Activated CD8-positive, alpha-beta T cell treated with anti-CD3 and anti-CD28 coated beads, Interleukin-2, amount 10 ng/mL, durations not matched to agents 7 days and 5 days (primary cell): ENCODE results near the gene DSCAML1. TPM values are rescaled to one million over a fixed set of nuclear protein-coding genes. Genes with fewer than 3 reads are reported as not detected.

Experiments
- ATAC-seq: fragments of 150-1000 bp; cut with Tn5 transposase; one replicate; pipeline ENCODE4 v1.10.0; 2021; ENCODE audit warnings: moderate library complexity
- CTCF ChIA-PET: fragments of 350-600 bp; sonication (Branson Sonifier 250); formaldehyde crosslinking; loops from one replicate; lab custom pipeline; 2021; ENCODE audit warnings: antibody characterized with exemption; lab: Charles Lee
- POLR2A ChIA-PET: fragments of 350-600 bp; sonication (Branson Sonifier 250); formaldehyde crosslinking; loops from one replicate; lab custom pipeline; 2021; ENCODE audit warnings: antibody characterized with exemption; lab: Charles Lee
- DNase-seq: peaks from one replicate; pipeline ENCODE4 v3.0.0-alpha.2; 2020
- H3K27ac Mint-ChIP-seq: one replicate; pipeline ENCODE4 v1.8.0; 2021; ENCODE audit warnings: mild to moderate bottlenecking, mixed read lengths
- H3K27me3 Mint-ChIP-seq: one replicate; pipeline ENCODE4 v1.8.0; 2021; ENCODE audit warnings: low read depth, mixed read lengths
- H3K36me3 Mint-ChIP-seq: one replicate; pipeline ENCODE4 v1.8.0; 2021; ENCODE audit warnings: low read depth, mixed read lengths
- H3K4me1 Mint-ChIP-seq: one replicate; pipeline ENCODE4 v1.8.0; 2021; ENCODE audit warnings: low read depth, mixed read lengths
- H3K4me3 Mint-ChIP-seq: one replicate; pipeline ENCODE4 v1.8.0; 2021; ENCODE audit warnings: mild to moderate bottlenecking, mixed read lengths
- H3K9me3 Mint-ChIP-seq: one replicate; pipeline ENCODE4 v1.8.0; 2022; ENCODE audit warnings: mixed read lengths; ENCODE audit not compliant: insufficient read depth
- total RNA-seq, 2 experiments: library from RNA; stranded (reverse); gene quantifications; one replicate each; pipeline ENCODE4 v1.2.3, GENCODE V29; 2021

Gene DSCAML1
- total RNA-seq, 2 experiments from 2014 or later: 0.16 to 0.37 TPM

DNA sequence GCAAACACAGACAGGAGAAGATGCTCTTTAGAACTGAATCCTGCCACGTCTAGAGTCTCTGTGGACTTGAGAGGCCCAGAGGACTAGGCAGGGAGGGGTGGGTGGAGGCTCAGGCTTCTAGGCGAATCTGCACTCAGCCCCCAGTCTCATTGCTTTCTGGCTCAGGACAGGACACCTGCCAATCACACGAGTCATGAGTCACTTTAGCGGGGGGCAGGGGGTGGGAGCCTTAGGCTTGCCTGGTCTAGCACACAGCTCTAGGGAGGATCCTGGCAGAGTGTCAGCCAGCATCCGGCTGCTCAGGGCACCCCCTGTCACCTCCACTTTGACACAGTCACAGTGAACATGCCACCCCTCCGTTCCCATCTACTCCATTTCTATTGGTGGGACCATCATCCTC lies 301.7 kb downstream of the DSCAML1 start:
- POLR2A ChIA-PET: no interaction called here
- Mint-ChIP-seq H3K27me3 (peaks cover 10% of the 10 kb centered on the region), H3K27ac (no peak overlapping the region), H3K4me1 (no peaks in the 10 kb centered on the region), H3K36me3 (no peaks in the 10 kb centered on the region), H3K4me3 (no peak overlapping the region), H3K9me3 (no peaks in the 10 kb centered on the region)
- CTCF ChIA-PET: interaction anchor here (0.9 to 1.1 kb wide), 2 partner anchors 70 to 658 kb away, joined by 3 read pairs; no protein-coding TSS in a partner anchor
- ATAC-seq (no peak), DNase-seq (no peak)

DNA sequence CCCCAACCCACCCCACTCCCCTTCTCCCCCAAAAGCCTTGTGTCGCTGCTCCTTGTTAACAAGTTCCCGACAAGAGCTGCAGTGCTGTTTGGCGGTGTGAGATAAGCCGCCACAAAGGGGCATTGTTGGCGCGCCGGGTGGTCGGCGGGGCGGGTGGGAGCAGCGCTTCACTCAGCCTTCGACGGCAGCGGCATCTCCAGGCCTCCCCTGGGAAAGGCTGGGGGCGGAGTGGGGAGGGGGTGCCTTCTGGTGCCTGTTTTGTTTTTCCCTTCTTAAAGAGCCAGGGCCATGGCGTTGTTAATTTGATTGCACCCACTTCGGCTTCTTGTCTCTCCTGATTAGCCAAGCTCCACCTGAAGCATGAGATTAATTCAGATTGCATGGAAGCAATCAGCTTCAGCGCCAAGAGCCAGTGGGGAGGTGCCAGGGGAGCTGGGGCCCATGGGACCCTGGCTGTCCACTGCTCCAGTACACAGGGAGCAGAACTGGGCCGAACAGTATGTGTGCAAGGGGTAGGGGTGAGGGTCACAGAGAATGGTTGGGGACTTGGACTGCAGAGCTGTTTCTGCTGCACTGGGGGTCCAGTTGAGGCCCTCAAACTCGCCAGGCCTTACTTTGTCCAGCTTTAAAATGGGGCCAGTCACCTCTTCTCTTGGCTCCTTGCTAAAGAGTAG lies 304.3 kb downstream of the DSCAML1 start:
- DNase-seq (no peak), ATAC-seq (no peak)
- no peak overlapping the region for H3K4me3 Mint-ChIP-seq
- no peaks in the 10 kb centered on the region for H3K4me1 Mint-ChIP-seq
- CTCF ChIA-PET: no interaction called here
- peaks cover 20% of the 10 kb centered on the region for H3K27me3 Mint-ChIP-seq
- POLR2A ChIA-PET: no interaction called here
- no peak overlapping the region for H3K27ac Mint-ChIP-seq
- no peaks in the 10 kb centered on the region for H3K36me3 Mint-ChIP-seq
- no peaks in the 10 kb centered on the region for H3K9me3 Mint-ChIP-seq

DNA sequence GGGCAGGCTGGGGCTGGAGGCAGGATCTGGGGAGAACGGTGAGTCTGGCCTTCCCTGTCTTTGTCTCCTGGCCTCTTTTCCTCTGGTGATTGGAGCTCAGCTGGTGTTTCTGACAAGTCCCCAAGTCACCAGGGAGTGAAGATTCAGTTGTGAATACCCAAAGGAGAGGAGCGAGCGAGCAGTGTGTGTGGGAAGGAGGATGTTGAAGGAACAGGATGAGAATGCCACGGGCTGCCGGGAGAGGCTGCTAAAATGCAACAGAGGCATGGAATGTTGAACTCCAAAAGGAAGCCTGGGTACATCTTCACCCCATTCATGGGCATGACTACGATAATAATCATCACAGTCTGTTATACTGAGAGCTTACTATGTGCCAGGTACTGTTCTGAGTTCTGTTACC lies 306.1 kb downstream of the DSCAML1 start:
- Mint-ChIP-seq H3K4me1 (no peaks in the 10 kb centered on the region), H3K27ac (no peak overlapping the region), H3K9me3 (no peaks in the 10 kb centered on the region), H3K4me3 (no peak overlapping the region), H3K36me3 (no peaks in the 10 kb centered on the region), H3K27me3 (peaks cover 20% of the 10 kb centered on the region)
- ChIA-PET POLR2A (interaction anchor here (0.5 kb wide), 1 partner anchor 105 kb away, joined by 4 read pairs; no protein-coding TSS in a partner anchor), CTCF (no interaction called here)
- ATAC-seq: no peak
- no peak for DNase-seq

- no peaks in the 10 kb centered on the region for H3K9me3 Mint-ChIP-seq
- CTCF ChIA-PET: no interaction called here
- no peak overlapping the region for H3K27ac Mint-ChIP-seq
- H3K27me3 Mint-ChIP-seq: peaks cover 20% of the 10 kb centered on the region
- ATAC-seq (no peak), DNase-seq (no peak)
- POLR2A ChIA-PET: interaction anchor here (0.5 kb wide), 1 partner anchor 106 kb away, joined by 4 read pairs; no protein-coding TSS in a partner anchor
- no peak overlapping the region for H3K4me3 Mint-ChIP-seq
- no peaks in the 10 kb centered on the region for H3K36me3 Mint-ChIP-seq
- no peaks in the 10 kb centered on the region for H3K4me1 Mint-ChIP-seq
These were observed 306.9 kb downstream of the DSCAML1 start for GRCh38 chr11:117489999-117490679.

DNA sequence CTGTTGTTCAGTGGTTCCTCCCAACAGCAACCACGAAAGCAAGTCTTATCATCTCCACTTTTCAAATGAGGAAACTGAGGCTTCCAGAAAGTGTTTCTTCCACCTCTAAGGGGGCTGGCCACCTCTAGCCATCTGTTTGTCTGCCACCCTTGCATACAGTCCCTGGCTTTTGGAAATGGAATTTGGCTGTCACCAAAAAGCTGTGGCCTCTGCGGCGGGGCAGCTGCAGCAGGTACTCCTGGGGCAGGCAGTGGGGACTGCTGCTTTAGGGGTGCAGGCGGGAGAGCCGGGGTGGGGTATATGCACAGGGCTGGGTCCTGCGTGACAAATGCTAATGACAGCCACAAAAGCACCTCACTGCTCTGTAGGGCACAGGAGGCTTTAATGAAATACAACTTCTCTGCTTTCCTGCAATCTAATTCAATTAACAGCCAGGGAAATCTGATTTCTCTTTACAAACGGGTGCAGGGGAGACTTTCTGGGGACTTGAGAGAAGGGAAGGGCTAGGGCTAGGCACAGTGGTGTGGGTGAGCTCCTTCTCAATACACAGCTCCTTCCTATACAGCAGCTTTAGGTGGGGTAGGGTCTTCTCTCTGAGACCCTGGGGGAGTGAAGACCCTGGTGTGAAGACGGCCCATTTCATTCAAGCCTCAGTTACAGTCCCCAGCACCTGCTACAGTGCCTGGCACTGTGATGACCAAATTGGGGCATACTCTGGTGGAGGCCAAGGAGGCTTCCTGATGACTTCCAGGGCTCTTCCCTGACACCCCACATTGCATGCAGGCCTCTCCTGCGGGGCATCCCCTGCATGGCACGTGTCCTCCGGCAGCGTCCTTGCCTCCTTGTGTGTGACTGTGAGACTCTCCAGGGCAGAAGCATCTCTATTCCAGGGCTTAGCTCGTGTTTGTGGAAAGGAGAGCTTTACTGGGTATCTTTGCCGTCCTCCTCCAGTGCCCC lies 307.7 kb downstream of the DSCAML1 start:
- Mint-ChIP-seq H3K27ac (no peak overlapping the region), H3K4me1 (no peaks in the 10 kb centered on the region), H3K4me3 (no peak overlapping the region), H3K9me3 (no peaks in the 10 kb centered on the region), H3K27me3 (peaks cover 16% of the 10 kb centered on the region), H3K36me3 (no peaks in the 10 kb centered on the region)
- POLR2A ChIA-PET: no interaction called here
- DNase-seq: no peak
- CTCF ChIA-PET: no interaction called here
- ATAC-seq: no peak

GRCh38 chr11:117486059-117486458 lies 311.0 kb downstream of the DSCAML1 start:
- H3K27ac Mint-ChIP-seq: no peak overlapping the region
- H3K36me3 Mint-ChIP-seq: no peaks in the 10 kb centered on the region
- no peaks in the 10 kb centered on the region for H3K4me1 Mint-ChIP-seq
- no peak for ATAC-seq
- DNase-seq: no peak
- no peak overlapping the region for H3K4me3 Mint-ChIP-seq
- H3K27me3 Mint-ChIP-seq: peaks cover 14% of the 10 kb centered on the region
- ChIA-PET CTCF (interaction anchor here (1.6 kb wide), 1 partner anchor 60 kb away, joined by 5 read pairs; no protein-coding TSS in a partner anchor), POLR2A (no interaction called here)
- H3K9me3 Mint-ChIP-seq: no peaks in the 10 kb centered on the region

- H3K36me3 Mint-ChIP-seq: no peaks in the 10 kb centered on the region
- no peak overlapping the region for H3K27ac Mint-ChIP-seq
- H3K4me3 Mint-ChIP-seq: no peak overlapping the region
- POLR2A ChIA-PET: no interaction called here
- H3K9me3 Mint-ChIP-seq: no peaks in the 10 kb centered on the region
- H3K4me1 Mint-ChIP-seq: no peaks in the 10 kb centered on the region
- CTCF ChIA-PET: no interaction called here
- ATAC-seq (no peak), DNase-seq (no peak)
- H3K27me3 Mint-ChIP-seq: peaks cover 5% of the 10 kb centered on the region
These were observed 312.9 kb downstream of the DSCAML1 start for GRCh38 chr11:117484156-117484555.

- ATAC-seq (no peak), DNase-seq (no peak)
- Mint-ChIP-seq H3K9me3 (no peaks in the 10 kb centered on the region), H3K27me3 (peaks cover 2% of the 10 kb centered on the region), H3K4me1 (no peaks in the 10 kb centered on the region), H3K27ac (no peak overlapping the region), H3K36me3 (no peaks in the 10 kb centered on the region), H3K4me3 (no peak overlapping the region)
- ChIA-PET CTCF (no interaction called here), POLR2A (no interaction called here)
These were observed 313.6 kb downstream of the DSCAML1 start for GRCh38 chr11:117483372-117483771.

DNA sequence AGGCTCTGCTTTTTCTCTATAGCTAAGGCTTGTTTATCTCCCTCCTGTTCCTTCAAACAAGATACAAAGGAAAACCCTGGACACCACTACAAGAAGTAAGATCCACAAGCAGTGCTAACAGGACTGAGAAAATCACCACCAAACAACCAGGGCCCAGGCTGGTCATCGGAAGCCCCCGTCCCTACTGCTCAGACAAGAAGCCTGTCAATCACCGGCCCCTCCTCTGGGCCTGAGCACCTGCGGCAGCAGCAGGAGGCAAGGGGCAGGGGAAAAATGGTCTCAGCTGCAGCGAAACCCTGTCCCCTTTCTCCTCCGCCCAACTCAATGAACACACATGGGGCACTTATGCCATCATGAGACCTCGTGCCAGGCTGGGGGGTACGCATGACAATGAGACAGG lies 314.1 kb downstream of the DSCAML1 start:
- Mint-ChIP-seq H3K4me3 (no peak overlapping the region), H3K27ac (no peak overlapping the region), H3K4me1 (no peaks in the 10 kb centered on the region), H3K27me3 (no peaks in the 10 kb centered on the region), H3K9me3 (no peaks in the 10 kb centered on the region), H3K36me3 (no peaks in the 10 kb centered on the region)
- DNase-seq: no peak
- CTCF ChIA-PET: no interaction called here
- POLR2A ChIA-PET: no interaction called here
- no peak for ATAC-seq

DNA sequence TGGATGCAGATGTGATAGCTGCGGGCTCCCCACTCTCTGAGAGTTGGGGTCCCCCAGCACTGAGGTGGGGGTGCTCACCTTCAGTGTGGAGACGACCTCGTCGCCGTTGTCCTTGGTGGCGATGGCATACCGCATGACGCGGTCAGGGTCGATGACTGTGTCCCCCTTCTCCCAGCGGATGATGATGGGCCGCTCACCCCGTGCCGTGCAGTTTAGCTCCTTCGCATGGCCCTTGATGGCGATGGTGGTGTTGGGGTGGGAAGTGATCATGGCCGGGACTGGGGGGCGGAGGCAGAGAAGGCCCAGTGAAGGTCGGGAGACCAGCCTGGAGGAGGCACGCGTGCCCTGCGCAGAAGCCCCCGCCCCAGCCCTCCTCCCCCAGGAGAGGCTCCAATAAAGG lies 315.1 kb downstream of the DSCAML1 start:
- CTCF ChIA-PET: no interaction called here
- H3K4me3 Mint-ChIP-seq: no peak overlapping the region

DNA sequence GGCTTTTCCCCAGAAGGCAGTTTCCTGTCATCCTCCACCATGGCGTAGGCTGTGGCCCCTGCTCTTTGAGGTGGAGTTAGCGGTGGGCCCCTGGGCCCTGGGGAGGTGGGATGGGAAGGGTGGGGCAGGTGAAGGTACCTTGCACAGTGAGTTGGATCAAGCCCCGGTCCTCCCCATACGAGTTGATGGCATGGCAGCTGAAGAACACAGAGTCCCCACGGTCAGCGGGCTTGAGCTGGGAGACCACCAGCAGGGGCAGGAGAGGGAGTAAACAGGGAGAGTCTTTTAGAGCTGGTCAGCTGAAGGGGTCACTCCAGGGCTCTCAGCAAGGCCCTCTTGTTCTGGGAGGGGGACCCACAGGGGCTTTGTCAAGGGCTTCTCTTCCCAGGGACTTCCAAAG lies 316.0 kb downstream of the DSCAML1 start:
- H3K4me1 Mint-ChIP-seq: no peaks in the 10 kb centered on the region
- CTCF ChIA-PET: no interaction called here
- no peaks in the 10 kb centered on the region for H3K9me3 Mint-ChIP-seq
- H3K36me3 Mint-ChIP-seq: no peaks in the 10 kb centered on the region
- POLR2A ChIA-PET: no interaction called here
- DNase-seq (no peak), ATAC-seq (no peak)
- no peak overlapping the region for H3K27ac Mint-ChIP-seq
- H3K4me3 Mint-ChIP-seq: no peak overlapping the region
- no peaks in the 10 kb centered on the region for H3K27me3 Mint-ChIP-seq

More for the DNA sequence above, 315.1 kb downstream of the DSCAML1 start:
- Mint-ChIP-seq H3K4me1 (no peaks in the 10 kb centered on the region), H3K27ac (no peak overlapping the region), H3K27me3 (no peaks in the 10 kb centered on the region), H3K36me3 (no peaks in the 10 kb centered on the region), H3K9me3 (no peaks in the 10 kb centered on the region)
- DNase-seq (no peak), ATAC-seq (no peak)
- POLR2A ChIA-PET: no interaction called here
